SJCRH30 (cell line): ENCODE data around the gene OR13C5. TPM values are rescaled to one million over a fixed set of nuclear protein-coding genes. Genes with fewer than 3 reads are reported as not detected.
"Not testable (repeated sequence)": the region's sequence is repeated elsewhere in the genome, so short reads cannot be mapped to it uniquely, and the experiment has no call there.

ENCODE experiments used
- DNase-seq, 2 experiments: peaks; one replicate each; pipeline ENCODE4 v3.0.0-alpha.2; 2015 to 2020
- H3K27ac ChIP-seq: fragments of 250-450 bp; sonication (Bioruptor Pico); 2 replicates; pipeline ENCODE4 v1.5.1; 2020; ENCODE audit warnings: mild to moderate bottlenecking, moderate library complexity
- H3K27me3 ChIP-seq: fragments of 250-450 bp; sonication (Bioruptor Pico); 2 replicates; pipeline ENCODE4 v1.5.1; 2020; ENCODE audit warnings: mild to moderate bottlenecking, moderate library complexity
- H3K36me3 ChIP-seq: fragments of 250-450 bp; sonication (Bioruptor Pico); 2 replicates; pipeline ENCODE4 v1.5.1; 2020; ENCODE audit warnings: mild to moderate bottlenecking, moderate library complexity
- H3K4me1 ChIP-seq: fragments of 250-450 bp; sonication (Bioruptor Pico); 2 replicates; pipeline ENCODE4 v1.5.1; 2020; ENCODE audit warnings: mild to moderate bottlenecking, moderate library complexity
- H3K4me3 ChIP-seq: fragments of 250-450 bp; sonication (Bioruptor Pico); 2 replicates; pipeline ENCODE4 v1.5.1; 2020; ENCODE audit warnings: mild to moderate bottlenecking, moderate library complexity
- H3K9me3 ChIP-seq: fragments of 250-450 bp; sonication (Bioruptor Pico); replicated peaks from 2 replicates; pipeline ENCODE4 v1.5.1; 2020; ENCODE audit warnings: mild to moderate bottlenecking, moderate library complexity
- total RNA-seq: library from RNA; depleted of rRNA; stranded (reverse); fragments of >200 nt; shearing (Covaris generic); gene quantifications from 2 replicates; pipeline ENCODE4 v1.2.3, GENCODE V29; 2014; rRNA removed

The OR13C5 gene, protein sequence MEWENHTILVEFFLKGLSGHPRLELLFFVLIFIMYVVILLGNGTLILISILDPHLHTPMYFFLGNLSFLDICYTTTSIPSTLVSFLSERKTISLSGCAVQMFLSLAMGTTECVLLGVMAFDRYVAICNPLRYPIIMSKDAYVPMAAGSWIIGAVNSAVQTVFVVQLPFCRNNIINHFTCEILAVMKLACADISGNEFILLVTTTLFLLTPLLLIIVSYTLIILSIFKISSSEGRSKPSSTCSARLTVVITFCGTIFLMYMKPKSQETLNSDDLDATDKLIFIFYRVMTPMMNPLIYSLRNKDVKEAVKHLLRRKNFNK
- not detected in 2 replicates for total RNA-seq

- H3K27ac ChIP-seq, H3K9me3 ChIP-seq, DNase-seq, H3K27me3 ChIP-seq, H3K4me3 ChIP-seq, H3K36me3 ChIP-seq, H3K4me1 ChIP-seq: not testable (repeated sequence)
Measured at GRCh38 chr9:104599313-104599712, at the start of gene OR13C5. Gene OR13C5 (minus strand): TSS chr9:104599413. CDS start chr9:104599413, 0 bp downstream.

- Histone ChIP-seq H3K9me3 (no peaks in the 10 kb centered on the region), H3K4me3 (no peak overlapping the region), H3K4me1 (no peaks in the 10 kb centered on the region), H3K36me3 (no peaks in the 10 kb centered on the region), H3K27ac (no peak overlapping the region), H3K27me3 (no peaks in the 10 kb centered on the region)
- no peak for DNase-seq
Measured at GRCh38 chr9:104635456-104635855, 36.2 kb upstream of the OR13C5 start.

DNA sequence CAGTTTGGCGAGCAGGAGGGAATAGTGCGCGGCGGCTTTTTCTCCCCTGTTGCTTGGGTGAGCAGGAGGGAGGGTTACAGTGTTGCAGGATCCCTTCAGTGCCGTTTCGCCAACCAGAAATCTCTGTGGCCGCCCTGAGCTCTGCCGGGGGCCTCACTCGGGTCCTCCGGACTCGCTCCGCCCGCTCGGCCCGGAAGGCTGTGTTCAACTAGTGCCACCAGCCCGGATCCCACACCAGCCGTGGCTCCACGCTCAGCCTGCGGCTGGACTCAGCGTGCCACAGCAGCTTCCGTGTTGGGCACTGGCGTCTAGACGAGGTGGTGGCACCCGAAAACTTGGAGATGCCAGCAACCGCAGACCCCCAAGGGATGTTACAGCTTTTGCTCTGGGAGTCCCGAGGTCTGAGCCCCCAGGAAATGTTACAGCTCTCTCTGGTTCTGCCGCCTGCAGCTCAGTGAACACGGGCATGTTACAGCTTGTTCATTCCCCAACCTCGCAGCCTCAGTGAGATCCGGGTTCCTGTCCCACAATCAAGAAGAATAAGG is 34.8 kb upstream of the OR13C5 start:
- H3K4me1 ChIP-seq, result no peaks in the 10 kb centered on the region
- no peaks in the 10 kb centered on the region for H3K9me3 ChIP-seq
- no peaks in the 10 kb centered on the region for H3K27me3 ChIP-seq
- DNase-seq, result no peak
- no peaks in the 10 kb centered on the region for H3K36me3 ChIP-seq
- H3K27ac ChIP-seq, result no peak overlapping the region
- H3K4me3 ChIP-seq, result no peak overlapping the region

- not testable (repeated sequence) for H3K4me1 ChIP-seq, DNase-seq
Measured at GRCh38 chr9:104625964-104626363, 26.8 kb upstream of the OR13C5 start.

GRCh38 chr9:104618104-104618503 is 18.9 kb upstream of the OR13C5 start, which contains the start of gene OR13C9:
Gene OR13C9 (minus strand): TSS chr9:104618204. CDS start chr9:104618204, 0 bp downstream.
- no peaks in the 10 kb centered on the region for H3K27me3 ChIP-seq
- no peaks in the 10 kb centered on the region for H3K36me3 ChIP-seq
- DNase-seq, result no peak
- H3K4me1 ChIP-seq, result no peaks in the 10 kb centered on the region
- no peaks in the 10 kb centered on the region for H3K9me3 ChIP-seq
- H3K27ac ChIP-seq, result no peak within 1 kb of the TSS
- H3K4me3 ChIP-seq, result no peak within 1 kb of the TSS

More at GRCh38 chr9:104625964-104626363, 26.8 kb upstream of the OR13C5 start:
- H3K9me3 ChIP-seq, H3K4me3 ChIP-seq, H3K27me3 ChIP-seq, H3K27ac ChIP-seq, H3K36me3 ChIP-seq: not testable (repeated sequence)

DNA sequence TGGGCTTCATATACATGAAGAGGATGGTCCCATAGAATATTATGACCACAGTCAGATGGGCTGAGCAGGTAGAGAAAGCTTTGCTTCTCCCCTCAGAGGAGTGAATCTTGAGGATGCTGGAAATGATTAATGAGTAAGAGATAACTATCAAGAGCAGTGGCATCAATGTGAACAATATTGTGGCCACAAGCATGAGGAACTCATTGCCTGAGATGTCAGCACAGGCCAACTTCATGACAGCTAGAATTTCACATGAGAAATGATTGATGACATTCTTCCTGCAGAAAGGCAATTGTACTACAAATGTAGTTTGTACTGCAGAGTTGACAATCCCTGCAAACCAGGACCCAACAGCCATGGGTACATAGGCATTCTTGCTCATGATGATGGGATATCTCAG is 18.2 kb upstream of the OR13C5 start:
- Histone ChIP-seq H3K9me3 (no peaks in the 10 kb centered on the region), H3K27ac (no peak overlapping the region), H3K4me3 (no peak overlapping the region), H3K4me1 (no peaks in the 10 kb centered on the region), H3K27me3 (no peaks in the 10 kb centered on the region), H3K36me3 (no peaks in the 10 kb centered on the region)
- no peak for DNase-seq

- H3K9me3 ChIP-seq, result no peaks in the 10 kb centered on the region
- H3K36me3 ChIP-seq, result no peaks in the 10 kb centered on the region
- no peak for DNase-seq
- H3K27me3 ChIP-seq, result 0 out of 2 replicates have a peak, but pooled peaks cover 4% of the 10 kb centered on the region
- no peaks in the 10 kb centered on the region for H3K4me1 ChIP-seq
- H3K4me3 ChIP-seq, result no peak overlapping the region
- no peak overlapping the region for H3K27ac ChIP-seq
Measured at GRCh38 chr9:104611213-104611612, 12.0 kb upstream of the OR13C5 start.

GRCh38 chr9:104608336-104608735 is 9.1 kb upstream of the OR13C5 start:
- Histone ChIP-seq H3K4me3 (no peak overlapping the region), H3K27ac (no peak overlapping the region), H3K27me3 (0 out of 2 replicates have a peak, but pooled peaks cover 4% of the 10 kb centered on the region), H3K36me3 (no peaks in the 10 kb centered on the region), H3K4me1 (no peaks in the 10 kb centered on the region), H3K9me3 (no peaks in the 10 kb centered on the region)
- DNase-seq, result no peak

GRCh38 chr9:104606152-104606551 is 6.9 kb upstream of the OR13C5 start:
- Histone ChIP-seq H3K4me1 (no peaks in the 10 kb centered on the region), H3K36me3 (no peaks in the 10 kb centered on the region), H3K27me3 (0 out of 2 replicates have a peak, but pooled peaks cover 4% of the 10 kb centered on the region), H3K4me3 (no peak overlapping the region), H3K9me3 (no peaks in the 10 kb centered on the region; the same call in 1 of the 2 replicates), H3K27ac (no peak overlapping the region)
- DNase-seq, result no peak

- not testable (repeated sequence) for DNase-seq, H3K4me3 ChIP-seq, H3K9me3 ChIP-seq, H3K27me3 ChIP-seq, H3K4me1 ChIP-seq, H3K27ac ChIP-seq, H3K36me3 ChIP-seq
Measured at GRCh38 chr9:104605527-104605926, 6.3 kb upstream of the OR13C5 start, which contains the start of gene OR13C2. Gene OR13C2 (minus strand): TSS chr9:104605627. CDS start chr9:104605627, 0 bp downstream.

DNA sequence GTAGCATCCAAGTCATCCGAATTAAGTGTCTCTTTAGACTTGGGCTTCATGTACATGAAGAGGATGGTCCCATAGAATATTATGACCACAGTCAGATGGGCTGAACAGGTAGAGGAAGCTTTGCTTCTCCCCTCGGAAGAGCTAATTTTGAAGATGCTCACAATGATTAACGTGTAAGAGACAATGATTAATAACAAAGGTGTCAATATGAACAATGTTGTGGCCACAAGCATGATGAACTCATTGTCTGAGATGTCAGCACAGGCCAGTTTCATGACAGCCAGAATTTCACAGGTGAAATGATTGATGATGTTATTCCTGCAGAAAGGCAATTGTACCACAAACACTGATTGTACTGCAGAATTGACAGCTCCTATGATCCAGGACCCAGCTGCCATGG is 5.6 kb upstream of the OR13C5 start:
- Histone ChIP-seq H3K27me3 (0 out of 2 replicates have a peak, but pooled peaks cover 4% of the 10 kb centered on the region), H3K4me1 (no peaks in the 10 kb centered on the region), H3K9me3 (no peaks in the 10 kb centered on the region; the same call in 1 of the 2 replicates), H3K4me3 (no peak overlapping the region), H3K36me3 (no peaks in the 10 kb centered on the region), H3K27ac (no peak overlapping the region)
- DNase-seq, result no peak

DNA sequence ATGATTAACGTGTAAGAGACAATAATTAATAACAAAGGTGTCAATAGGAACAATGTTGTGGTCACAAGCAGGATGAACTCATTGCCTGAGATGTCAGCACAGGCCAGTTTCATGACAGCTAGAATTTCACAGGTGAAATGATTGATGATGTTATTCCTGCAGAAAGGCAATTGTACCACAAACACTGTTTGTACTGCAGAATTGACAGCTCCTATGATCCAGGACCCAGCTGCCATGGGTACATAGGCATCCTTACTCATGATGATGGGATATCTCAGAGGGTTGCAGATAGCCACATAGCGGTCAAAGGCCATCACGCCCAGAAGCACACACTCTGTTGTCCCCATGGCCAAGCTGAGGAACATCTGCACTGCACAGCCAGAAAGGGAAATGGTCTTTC is 464 bp downstream of the OR13C5 start:
- not testable (repeated sequence) for H3K36me3 ChIP-seq, H3K4me3 ChIP-seq, H3K27ac ChIP-seq, DNase-seq, H3K9me3 ChIP-seq, H3K27me3 ChIP-seq, H3K4me1 ChIP-seq

GRCh38 chr9:104589626-104590025 is 9.6 kb downstream of the OR13C5 start:
- DNase-seq, result no peak
- Histone ChIP-seq H3K9me3 (no peaks in the 10 kb centered on the region; the same call in 1 of the 2 replicates), H3K27me3 (peaks cover 4% of the 10 kb centered on the region; the same call in 1 of the 2 replicates), H3K4me3 (no peak overlapping the region), H3K27ac (no peak overlapping the region), H3K36me3 (no peaks in the 10 kb centered on the region), H3K4me1 (no peaks in the 10 kb centered on the region)

DNA sequence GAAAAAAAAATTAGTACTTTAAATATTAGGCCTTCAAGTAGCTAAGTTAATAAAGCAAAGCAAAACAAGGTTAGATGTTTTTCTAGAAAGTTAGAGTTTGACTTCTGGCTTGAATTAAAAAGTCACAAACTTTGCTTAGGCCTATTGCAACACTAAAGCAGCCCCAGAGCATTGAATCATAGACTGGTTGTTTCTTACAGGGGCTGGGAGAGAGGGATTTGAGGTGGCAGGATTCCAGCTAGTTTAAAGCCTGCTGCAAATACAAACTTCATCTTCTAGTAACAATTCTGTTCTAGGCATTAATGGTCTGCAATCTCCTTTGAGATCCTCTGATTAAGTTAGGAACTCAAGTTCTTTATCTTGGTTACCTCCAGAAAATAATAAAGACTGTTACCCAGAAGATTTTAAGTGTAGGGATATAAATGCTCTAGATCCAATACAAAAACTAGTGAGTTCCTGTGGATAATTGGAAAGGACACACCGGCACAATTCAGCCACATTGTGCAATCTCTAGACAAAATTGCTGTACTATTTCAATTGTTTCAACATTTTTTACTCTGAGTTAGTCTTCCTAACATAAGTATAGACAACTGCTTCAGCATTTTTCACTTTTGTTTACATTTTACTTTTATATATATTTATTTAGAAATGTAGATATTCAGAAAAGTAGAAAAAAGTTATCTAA is 12.6 kb downstream of the OR13C5 start:
- no peaks in the 10 kb centered on the region; the same call in 1 of the 2 replicates for H3K27me3 ChIP-seq
- H3K36me3 ChIP-seq, result no peaks in the 10 kb centered on the region
- H3K4me1 ChIP-seq, result no peaks in the 10 kb centered on the region
- H3K9me3 ChIP-seq, result no peaks in the 10 kb centered on the region
- DNase-seq, result peak in 1 of 2 experiments; percentile 2
- no peak overlapping the region for H3K4me3 ChIP-seq
- no peak overlapping the region for H3K27ac ChIP-seq

GRCh38 chr9:104580562-104580961 is 18.7 kb downstream of the OR13C5 start:
- Histone ChIP-seq H3K27ac (no peak overlapping the region), H3K9me3 (no peaks in the 10 kb centered on the region), H3K36me3 (no peaks in the 10 kb centered on the region), H3K4me1 (no peaks in the 10 kb centered on the region), H3K27me3 (no peaks in the 10 kb centered on the region), H3K4me3 (no peak overlapping the region)
- DNase-seq, result no peak
